A549 (cell line): Measurements from ENCODE around the gene DGKH. TPM values are rescaled to one million over a fixed set of nuclear protein-coding genes. Genes with fewer than 3 reads are reported as not detected.
A peak's percentile ranks its signal among the peaks of the same experiment; 100 is the strongest.

Source experiments
- ATAC-seq, 2 experiments: fragments of 200-7000 bp in 1 of 2; fragments of >200 bp in 1 of 2; cut with Nextera tagmentation in 1 of 2; cut with Tn5 transposase in 1 of 2; 3 replicates each; pipeline versions ENCODE4 v1.8.0 to v1.9.1; 2018 to 2020; ENCODE audit warnings: mild to moderate bottlenecking in 1 of 2, moderate library complexity in 1 of 2
- CTCF ChIA-PET: fragments of 300-600 bp; sonication (Branson Sonifier 250); formaldehyde crosslinking; extraction: SDS; loops from one replicate; lab custom pipeline; 2021; ENCODE audit warnings: antibody characterized with exemption, inconsistent platforms; lab: Yijun Ruan, JAX
- POLR2A ChIA-PET: fragments of 350-600 bp; formaldehyde crosslinking; extraction: SDS; loops from one replicate; lab custom pipeline; 2021; ENCODE audit warnings: antibody characterized with exemption, inconsistent platforms; lab: Yijun Ruan, JAX
- DNase-seq, 2 experiments: peaks; one replicate each; pipeline versions ENCODE4 v3.0.0 to v3.0.0-alpha.2; 2011 to 2016; ENCODE audit warnings: low read depth in 1 of 2, low spot score in 1 of 2
- FAIRE-seq: peaks from 2 replicates; lab custom pipeline; 2011; peaks lifted over from hg19 to GRCh38; lab: Jason Lieb, UNC
- H3K27ac ChIP-seq, 2 experiments: fragments of >200 bp; sonication (Bioruptor Twin); formaldehyde crosslinking; 3 replicates each; pipeline ENCODE4 v1.5.1; 2016 to 2017
- H3K4me1 ChIP-seq: fragments of >200 bp; sonication (Bioruptor Twin); formaldehyde crosslinking; 3 replicates; pipeline ENCODE4 v1.6.1; 2016
- H3K4me2 ChIP-seq: fragments of >200 bp; sonication (Bioruptor Twin); formaldehyde crosslinking; 3 replicates; pipeline ENCODE4 v1.6.1; 2016
- H3K4me3 ChIP-seq: fragments of >200 bp; sonication (Bioruptor Twin); formaldehyde crosslinking; 3 replicates; pipeline ENCODE4 v1.5.1; 2016
- H3K9me3 ChIP-seq: fragments of >200 bp; sonication (Bioruptor Twin); formaldehyde crosslinking; 3 replicates; pipeline ENCODE4 v1.6.1; 2016
- CBX8 ChIP-seq: fragments of 200-600 bp; sonication (generic); IDR thresholded peaks from 2 replicates; pipeline ENCODE4 v1.6.1; 2016
- CEBPB ChIP-seq, 2 experiments: fragments of >200 bp in 1 of 2; sonication (Bioruptor Twin) in 1 of 2; formaldehyde crosslinking in 1 of 2; IDR thresholded peaks; 2 replicates each; pipeline ENCODE4 v1.6.1; 2012 to 2016
- CHD2 ChIP-seq: fragments of 150-350 bp; IDR thresholded peaks from 2 replicates; pipeline ENCODE4 v1.6.1; 2014; ENCODE audit warnings: low read length; ENCODE audit not compliant: partially characterized antibody
- E2F6 ChIP-seq: IDR thresholded peaks from 2 replicates; pipeline ENCODE4 v1.6.1; 2012; ENCODE audit warnings: low read depth, borderline replicate concordance
- EHF ChIP-seq: fragments of 250-450 bp; sonication (Bioruptor Pico); IDR thresholded peaks from 2 replicates; pipeline ENCODE4 v1.5.0; 2020; ENCODE audit warnings: mild to moderate bottlenecking
- EHMT2 ChIP-seq: fragments of 200-600 bp; sonication (generic); IDR thresholded peaks from 2 replicates; pipeline ENCODE4 v1.6.1; 2016; ENCODE audit warnings: antibody characterized with exemption, low read depth, mild to moderate bottlenecking, moderate library complexity
- EP300 ChIP-seq, 2 experiments: fragments of >200 bp; sonication (Bioruptor Twin); formaldehyde crosslinking; IDR thresholded peaks; 2 replicates in 1 of 2; 3 replicates in 1 of 2; pipeline ENCODE4 v1.6.1; 2016 to 2017
- GATA3 ChIP-seq: IDR thresholded peaks from 2 replicates; pipeline ENCODE4 v1.6.1; 2012; ENCODE audit warnings: borderline replicate concordance
- HDAC2 ChIP-seq: fragments of 200-600 bp; sonication (generic); IDR thresholded peaks from 2 replicates; pipeline ENCODE4 v1.6.1; 2016
- HMGXB4 ChIP-seq: fragments of 250-450 bp; sonication (Bioruptor Pico); IDR thresholded peaks from 2 replicates; pipeline ENCODE4 v1.5.0; 2021; ENCODE audit warnings: mild to moderate bottlenecking, moderate library complexity, borderline replicate concordance
- HOXA7 ChIP-seq: fragments of 250-450 bp; sonication (Bioruptor Pico); IDR thresholded peaks from 2 replicates; pipeline ENCODE4 v1.5.0; 2020; ENCODE audit warnings: mild to moderate bottlenecking, moderate library complexity
- HOXB5 ChIP-seq: fragments of 250-450 bp; sonication (Bioruptor Pico); IDR thresholded peaks from 2 replicates; pipeline ENCODE4 v1.5.0; 2020; ENCODE audit warnings: mild to moderate bottlenecking, moderate library complexity
- JUN ChIP-seq, 2 experiments: fragments of >200 bp; sonication (Bioruptor Twin); formaldehyde crosslinking; IDR thresholded peaks; 2 replicates in 1 of 2; 3 replicates in 1 of 2; pipeline ENCODE4 v1.6.1; 2016 to 2017
- KDM1A ChIP-seq: fragments of 200-600 bp; sonication (generic); IDR thresholded peaks from 2 replicates; pipeline ENCODE4 v1.6.1; 2016; ENCODE audit warnings: low read depth, mild to moderate bottlenecking
- KDM5A ChIP-seq: fragments of 200-600 bp; sonication (generic); IDR thresholded peaks from 2 replicates; pipeline ENCODE4 v1.6.1; 2016; ENCODE audit warnings: antibody characterized with exemption, mild to moderate bottlenecking
- MAFK ChIP-seq: fragments of 450-650 bp; IDR thresholded peaks from 2 replicates; pipeline ENCODE4 v1.6.1; 2014; ENCODE audit not compliant: partially characterized antibody
- MAX ChIP-seq: IDR thresholded peaks from 2 replicates; pipeline ENCODE4 v1.6.1; 2012
- MAZ ChIP-seq: fragments of 150-350 bp; IDR thresholded peaks from 2 replicates; pipeline ENCODE4 v1.6.1; 2014; ENCODE audit warnings: antibody characterized with exemption, low read depth, low read length, borderline replicate concordance
- NPAS2 ChIP-seq: fragments of 250-450 bp; sonication (Bioruptor Pico); IDR thresholded peaks from 2 replicates; pipeline ENCODE4 v1.8.0; 2022; ENCODE audit warnings: mild to moderate bottlenecking, moderate library complexity, borderline replicate concordance
- PHF8 ChIP-seq: fragments of 200-600 bp; sonication (generic); IDR thresholded peaks from 2 replicates; pipeline ENCODE4 v1.6.1; 2016; ENCODE audit warnings: low read depth, mild to moderate bottlenecking, antibody characterized with exemption, moderate library complexity, borderline replicate concordance
- POLR2A ChIP-seq: IDR thresholded peaks from 2 replicates; pipeline ENCODE4 v1.6.1; 2012; ENCODE audit warnings: mild to moderate bottlenecking, low read length
- RARB ChIP-seq: fragments of 250-450 bp; sonication (Bioruptor Pico); IDR thresholded peaks from 2 replicates; pipeline ENCODE4 v1.8.0; 2021; ENCODE audit warnings: mild to moderate bottlenecking, moderate library complexity
- REST ChIP-seq: fragments of 200-600 bp; sonication (generic); IDR thresholded peaks from 2 replicates; pipeline ENCODE4 v1.6.1; 2016; ENCODE audit warnings: antibody characterized with exemption, mild to moderate bottlenecking, moderate library complexity
- RFX5 ChIP-seq: fragments of 450-650 bp; IDR thresholded peaks from 2 replicates; pipeline ENCODE4 v1.7.1; 2014; ENCODE audit warnings: antibody characterized with exemption, mild to moderate bottlenecking, moderate library complexity
- RNF2 ChIP-seq: fragments of 200-600 bp; sonication (generic); IDR thresholded peaks from 2 replicates; pipeline ENCODE4 v1.6.1; 2016; ENCODE audit warnings: low read depth, mild to moderate bottlenecking, antibody characterized with exemption, moderate library complexity, borderline replicate concordance
- TFCP2L1 ChIP-seq: fragments of 250-450 bp; sonication (Bioruptor Pico); IDR thresholded peaks from 2 replicates; pipeline ENCODE4 v1.5.0; 2021; ENCODE audit warnings: mild to moderate bottlenecking
- ZNF302 ChIP-seq: fragments of 250-450 bp; sonication (Bioruptor Pico); IDR thresholded peaks from 2 replicates; pipeline ENCODE4 v1.9.0; 2021; ENCODE audit warnings: inconsistent platforms, mild to moderate bottlenecking, moderate library complexity
- WGBS: methylation state at CpG from one replicate; pipeline ENCODE4 v1.1.6; 2017; ENCODE audit errors: missing lambda C conversion rate; 5-methylcytosine and 5-hydroxymethylcytosine counted together
- polyA plus RNA-seq, 4 experiments: library from polyadenylated mRNA; depleted of rRNA in 3 of 4; stranded (reverse); fragments of >200 nt; fragmentation: RNase III in 1 of 4; extraction: RNeasy Plus Mini Kit Qiagen cat#74134 plus additional on column Dnase treatment in 1 of 4; gene quantifications; 2 replicates in 3 of 4; 3 replicates in 1 of 4; pipeline ENCODE4 v1.2.3, GENCODE V29; 2011 to 2017

The DGKH gene
- polyA plus RNA-seq, 2 of the 4 experiments (the other 2 are of a cell fraction) = 3.8 to 6.7 TPM

GRCh38 chr13:42272115-42272803, 223.8 kb downstream of the DGKH start, which contains the start of gene AKAP11:
AKAP11 (plus strand) TSS chr13:42272152; CDS start chr13:42286349, 14,197 bp downstream.
- FAIRE-seq (no peak), ATAC-seq (peak; percentile 65 to 69), DNase-seq (peak; percentile 5 to 15)
- WGBS = 2% methylated on average over 26 of the region's 59 CpGs
- Histone ChIP-seq H3K27ac (peak within 1 kb of the TSS; percentile 87 to 99), H3K9me3 (no peaks in the 10 kb centered on the region), H3K4me2 (peak within 1 kb of the TSS; percentile 94), H3K4me3 (peak within 1 kb of the TSS; percentile 86), H3K4me1 (peaks cover 12% of the 10 kb centered on the region; the same call in 2 of the 3 replicates)
- CTCF ChIA-PET = interaction anchor here (1.2 to 1.4 kb wide), 3 partner anchors 16 to 605 kb away, joined by 3 read pairs; no protein-coding TSS in a partner anchor
- POLR2A ChIA-PET = interaction anchor here (0.8 to 1.6 kb wide), 3 partner anchors 25 to 1607 kb away, joined by 3 to 4 read pairs (median 4); partner anchors contain the start of gene WBP4
- TF ChIP-seq MAX (no peak), EHF (CRISPR knock-in tag) (no peak), JUN (IDR thresholded peaks at IDR 0.05) (peak in 1 of 2 experiments; percentile 38; a peak in 2 of 5 replicates), GATA3 (0 out of 2 replicates have a peak, but pooled peaks have one; percentile 5), POLR2A (peak; percentile 60), REST (peak; percentile 65; the same call in 1 of the 2 replicates), PHF8 (peak; percentile 55; the same call in 1 of the 2 replicates)
- TF ChIP-seq, all 56 proteins: peak for 5

- 18% methylated on average over 4 of the region's 4 CpGs for WGBS
- H3K9me3 ChIP-seq = no peaks in the 10 kb centered on the region
- TF ChIP-seq CHD2 = no peak
- TF ChIP-seq NPAS2 (CRISPR knock-in tag) = no peak
- TF ChIP-seq CBX8 = no peak
- no peak for TF ChIP-seq TFCP2L1 (CRISPR knock-in tag)
- no peak for TF ChIP-seq MAZ
- no peak for TF ChIP-seq RFX5
- no peak for TF ChIP-seq RNF2
- no peak for TF ChIP-seq KDM1A
- TF ChIP-seq EP300 (IDR thresholded peaks at IDR 0.05) = no peak
- no peak for TF ChIP-seq EHMT2
- TF ChIP-seq HDAC2 = no peak
- TF ChIP-seq, all 56 proteins: peak for 0
- ATAC-seq = no peak
- Histone ChIP-seq H3K4me3 (peak overlapping the region; percentile 86), H3K27ac (peak overlapping the region; percentile 87 to 99), H3K4me1 (peaks cover 12% of the 10 kb centered on the region; the same call in 2 of the 3 replicates), H3K4me2 (peak overlapping the region; percentile 81)
- ChIA-PET CTCF (interaction anchor here (1.4 kb wide), 1 partner anchor 605 kb away, joined by 3 read pairs; no protein-coding TSS in a partner anchor), POLR2A (interaction anchor here (1.6 kb wide), 1 partner anchor 1606 kb away, joined by 4 read pairs; no protein-coding TSS in a partner anchor)
- no peak for DNase-seq
- no peak for FAIRE-seq
Observed at GRCh38 chr13:42272804-42273175, 224.3 kb downstream of the DGKH start.

GRCh38 chr13:42274386-42275097, 226.1 kb downstream of the DGKH start:
- no peak overlapping the region for H3K4me2 ChIP-seq
- H3K9me3 ChIP-seq = no peaks in the 10 kb centered on the region
- H3K4me3 ChIP-seq = no peak overlapping the region
- ATAC-seq (no peak), FAIRE-seq (no peak), DNase-seq (no peak)
- ChIA-PET POLR2A (no interaction called here), CTCF (no interaction called here)
- H3K27ac ChIP-seq = no peak overlapping the region
- WGBS = 94% methylated on average over 10 of the region's 10 CpGs
- peaks cover 12% of the 10 kb centered on the region; the same call in 2 of the 3 replicates for H3K4me1 ChIP-seq
- TF ChIP-seq TFCP2L1 (CRISPR knock-in tag) (no peak), CEBPB (IDR thresholded peaks at IDR 0.05) (no peak), EHMT2 (no peak), HMGXB4 (CRISPR knock-in tag) (no peak), E2F6 (no peak), MAFK (no peak), RARB (CRISPR knock-in tag) (no peak), ZNF302 (CRISPR knock-in tag) (no peak), HOXB5 (CRISPR knock-in tag) (no peak), HOXA7 (CRISPR knock-in tag) (no peak), KDM5A (no peak), NPAS2 (CRISPR knock-in tag) (no peak)
